Measurements from ENCODE around the gene CCS.

Gene CCS

DNA sequence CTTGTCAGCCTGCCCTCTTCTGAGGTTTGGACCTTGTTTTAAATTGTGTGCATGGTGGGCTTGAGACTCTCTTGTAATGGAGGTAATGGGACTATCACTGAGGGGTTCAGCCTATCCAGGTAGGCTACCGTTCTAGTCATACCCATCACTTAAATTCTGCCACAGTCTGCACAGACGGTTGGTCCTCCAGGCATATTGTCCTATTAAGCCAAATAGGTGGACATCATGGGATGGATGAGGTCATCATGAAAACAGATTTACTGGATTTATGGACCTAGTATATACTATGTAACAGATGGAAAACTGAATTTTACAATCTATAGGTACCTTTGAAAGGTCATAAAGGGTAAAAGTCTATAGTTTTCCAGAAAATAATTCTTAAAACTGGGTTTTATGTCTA is 36.4 kb downstream of the CCS start:
- ChIA-PET POLR2A (interaction anchor here (2.4 to 6.1 kb wide), 3 partner anchors 8 to 12 kb away, joined by 8 to 39 read pairs (median 15); partner anchors contain the start of genes RBM14 and RBM4), CTCF (no interaction called here)
- DNase-seq (ENCODE audit: extremely low spot score): no peak
- TF ChIP-seq, protein P1, sequence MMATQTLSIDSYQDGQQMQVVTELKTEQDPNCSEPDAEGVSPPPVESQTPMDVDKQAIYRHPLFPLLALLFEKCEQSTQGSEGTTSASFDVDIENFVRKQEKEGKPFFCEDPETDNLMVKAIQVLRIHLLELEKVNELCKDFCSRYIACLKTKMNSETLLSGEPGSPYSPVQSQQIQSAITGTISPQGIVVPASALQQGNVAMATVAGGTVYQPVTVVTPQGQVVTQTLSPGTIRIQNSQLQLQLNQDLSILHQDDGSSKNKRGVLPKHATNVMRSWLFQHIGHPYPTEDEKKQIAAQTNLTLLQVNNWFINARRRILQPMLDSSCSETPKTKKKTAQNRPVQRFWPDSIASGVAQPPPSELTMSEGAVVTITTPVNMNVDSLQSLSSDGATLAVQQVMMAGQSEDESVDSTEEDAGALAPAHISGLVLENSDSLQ (IDR thresholded peaks at IDR 0.05): no peak
- TF ChIP-seq CTBP1 (IDR thresholded peaks at IDR 0.05; ENCODE audit: borderline replicate concordance) (no peak), LEF1 (IDR thresholded peaks at IDR 0.05; ENCODE audit: borderline replicate concordance) (no peak)

DNA sequence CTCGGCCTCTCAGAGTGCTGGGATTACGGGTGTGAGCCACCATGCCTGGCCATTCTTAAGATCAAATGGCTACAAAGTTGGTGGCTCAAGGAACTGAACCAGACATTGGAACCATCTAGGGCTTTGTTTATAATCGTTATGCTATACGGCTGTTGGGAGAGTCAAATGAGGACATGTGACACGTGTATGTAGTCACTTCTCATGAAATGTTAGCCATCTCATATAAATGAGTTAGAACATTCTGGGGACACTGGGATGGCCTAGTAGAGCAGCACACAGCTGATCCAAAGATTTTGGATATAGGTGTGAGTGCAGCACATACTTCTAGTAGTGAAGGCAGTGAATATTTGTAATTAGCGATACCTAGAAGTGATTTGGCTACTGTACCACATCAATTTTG is 38.9 kb downstream of the CCS start:
- CTCF ChIA-PET: no interaction called here
- POLR2A ChIA-PET: interaction anchor here (6.1 kb wide), 1 partner anchor 15 kb away, joined by 39 read pairs; the partner anchor contains the start of gene RBM14
- TF ChIP-seq ARNT (IDR thresholded peaks at IDR 0.05) (no peak), LEF1 (IDR thresholded peaks at IDR 0.05; ENCODE audit: borderline replicate concordance) (no peak), NFRKB (IDR thresholded peaks at IDR 0.05) (no peak), ZNF384 (IDR thresholded peaks at IDR 0.05) (no peak), ELF4 (IDR thresholded peaks at IDR 0.05) (no peak), FOXM1 (IDR thresholded peaks at IDR 0.05; ENCODE audit: borderline replicate concordance) (no peak), FOXA1 (IDR thresholded peaks at IDR 0.05) (no peak), L3MBTL2 (conservative IDR thresholded peaks at IDR 0.05) (no peak), SP1 (IDR thresholded peaks at IDR 0.05) (no peak), FOXK2 (IDR thresholded peaks at IDR 0.05) (no peak)
- TF ChIP-seq, protein P1 (IDR thresholded peaks at IDR 0.05): no peak
- DNase-seq (ENCODE audit: extremely low spot score): no peak

DNA sequence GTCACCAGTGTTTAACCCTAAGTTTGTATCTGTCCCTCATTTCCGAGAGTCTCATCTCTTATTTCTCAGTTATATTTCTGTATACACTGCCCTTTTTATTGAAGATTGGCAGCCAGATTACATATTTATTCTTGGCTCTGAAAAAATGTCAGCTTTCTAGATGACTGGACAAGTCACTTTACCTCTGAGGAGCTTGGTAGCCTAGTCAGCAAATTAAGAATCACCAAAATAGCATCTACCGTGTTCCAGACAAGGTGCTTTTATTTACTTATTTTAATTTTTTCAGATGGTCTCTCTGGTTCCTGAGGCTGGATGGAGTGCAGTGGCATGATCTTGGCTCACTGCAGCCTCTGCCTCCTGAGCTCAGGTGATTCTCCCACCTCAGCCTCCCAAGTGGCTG is 40.0 kb downstream of the CCS start:
- ChIA-PET POLR2A (interaction anchor here (1.1 kb wide), 1 partner anchor 41 kb away, joined by 3 read pairs; the partner anchor contains the start of gene CCDC87), CTCF (no interaction called here)
- no peak for DNase-seq (ENCODE audit: extremely low spot score)
- no peak for TF ChIP-seq ZNF384 (IDR thresholded peaks at IDR 0.05)

DNA sequence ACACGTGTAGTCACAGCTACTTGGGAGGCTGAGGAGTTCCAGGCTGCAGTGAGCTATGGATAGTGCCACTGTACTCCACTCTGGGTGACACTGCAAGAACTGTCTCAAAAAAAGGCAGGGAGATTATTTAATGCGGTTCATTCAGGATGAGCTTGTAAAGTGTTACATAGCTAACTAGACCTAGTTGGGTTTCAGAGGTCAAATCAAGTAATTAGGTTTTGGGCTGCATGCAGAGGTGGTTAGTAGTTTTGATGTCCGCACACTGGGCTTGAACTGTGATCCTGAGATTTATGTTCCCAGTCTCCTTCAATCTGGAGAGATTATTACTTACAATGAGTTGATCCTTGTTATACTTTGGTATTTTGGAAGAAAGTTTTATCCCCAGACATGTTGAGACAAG is 43.4 kb downstream of the CCS start:
- ChIA-PET POLR2A (interaction anchor here (1.3 to 7.5 kb wide), 4 partner anchors 15 to 43 kb away, joined by 8 to 84 read pairs (median 20); partner anchors contain the start of genes CCDC87, CCS, RBM14 and RBM4B), CTCF (interaction anchor here (0.5 kb wide), 2 partner anchors 39 to 251 kb away, joined by 3 read pairs; no protein-coding TSS in a partner anchor)
- TF ChIP-seq ARNT (IDR thresholded peaks at IDR 0.05): no peak
- no peak for TF ChIP-seq FOXK2 (IDR thresholded peaks at IDR 0.05)
- TF ChIP-seq TARDBP (IDR thresholded peaks at IDR 0.05): no peak
- TF ChIP-seq FOXA1 (IDR thresholded peaks at IDR 0.05): no peak
- TF ChIP-seq SUZ12 (IDR thresholded peaks at IDR 0.05): no peak
- no peak for TF ChIP-seq L3MBTL2 (conservative IDR thresholded peaks at IDR 0.05)
- TF ChIP-seq BHLHE40 (IDR thresholded peaks at IDR 0.05; ENCODE audit: borderline replicate concordance): no peak
- no peak for TF ChIP-seq HDGF (IDR thresholded peaks at IDR 0.05; ENCODE audit: borderline replicate concordance)
- no peak for TF ChIP-seq LEF1 (IDR thresholded peaks at IDR 0.05; ENCODE audit: borderline replicate concordance)
- TF ChIP-seq, protein P1 (IDR thresholded peaks at IDR 0.05): no peak
- DNase-seq (ENCODE audit: extremely low spot score): no peak

DNA sequence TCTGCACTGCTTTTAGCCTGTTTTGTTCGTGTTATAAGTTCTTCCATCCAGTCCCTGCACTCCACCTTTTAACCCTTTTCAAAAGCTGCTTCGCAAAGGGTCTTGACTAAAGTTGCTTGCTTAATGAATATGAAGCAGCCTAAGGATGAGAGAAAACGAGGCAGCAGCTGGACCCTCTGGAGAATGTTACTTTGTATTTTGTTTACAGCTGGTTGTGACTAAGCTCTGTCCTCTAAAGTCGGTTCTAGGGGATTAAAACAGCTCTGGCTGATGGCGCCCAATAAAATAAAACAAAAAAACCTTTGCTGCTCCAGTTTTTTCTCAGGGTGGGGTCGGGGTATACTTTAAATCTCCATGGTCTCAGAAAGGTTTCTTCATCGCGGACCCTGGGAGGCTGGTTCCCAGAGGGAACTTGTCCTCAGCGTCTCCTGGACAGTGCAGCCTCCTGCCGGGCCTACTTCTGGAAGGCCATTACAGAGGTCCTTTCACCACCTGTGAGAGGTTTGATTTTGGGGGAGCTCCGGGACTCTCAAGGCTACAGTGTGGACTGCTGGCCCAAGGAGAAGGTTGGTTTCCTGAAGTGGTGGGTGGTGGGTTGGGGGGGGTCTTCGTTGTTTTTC is 44.7 kb downstream of the CCS start:
- peak; percentile 22 for DNase-seq (ENCODE audit: extremely low spot score)
- TF ChIP-seq ZNF384 (IDR thresholded peaks at IDR 0.05) (no peak), ELF4 (IDR thresholded peaks at IDR 0.05) (no peak), SUZ12 (IDR thresholded peaks at IDR 0.05) (no peak), ARNT (IDR thresholded peaks at IDR 0.05) (no peak), TARDBP (IDR thresholded peaks at IDR 0.05) (no peak), FOXA1 (IDR thresholded peaks at IDR 0.05) (no peak), L3MBTL2 (conservative IDR thresholded peaks at IDR 0.05) (no peak), CTBP1 (IDR thresholded peaks at IDR 0.05; ENCODE audit: borderline replicate concordance) (no peak), NFRKB (IDR thresholded peaks at IDR 0.05) (no peak), FOXK2 (IDR thresholded peaks at IDR 0.05) (no peak), BHLHE40 (IDR thresholded peaks at IDR 0.05; ENCODE audit: borderline replicate concordance) (no peak), SP1 (IDR thresholded peaks at IDR 0.05) (no peak)
- TF ChIP-seq, protein P1 (IDR thresholded peaks at IDR 0.05): no peak
- POLR2A ChIA-PET: interaction anchor here (0.8 to 7.5 kb wide), 21 partner anchors 9 to 418 kb away, joined by 3 to 84 read pairs (median 5); partner anchors contain the start of genes CCDC87, CCS, CTSF and RBM14
- CTCF ChIA-PET: interaction anchor here (0.7 to 1.3 kb wide), 3 partner anchors 10 to 45 kb away, joined by 3 to 5 read pairs (median 4); partner anchors contain the start of genes CCDC87 and RBM4B
